ENCODE measurements around the gene GRIP2.

The GRIP2 gene

DNA sequence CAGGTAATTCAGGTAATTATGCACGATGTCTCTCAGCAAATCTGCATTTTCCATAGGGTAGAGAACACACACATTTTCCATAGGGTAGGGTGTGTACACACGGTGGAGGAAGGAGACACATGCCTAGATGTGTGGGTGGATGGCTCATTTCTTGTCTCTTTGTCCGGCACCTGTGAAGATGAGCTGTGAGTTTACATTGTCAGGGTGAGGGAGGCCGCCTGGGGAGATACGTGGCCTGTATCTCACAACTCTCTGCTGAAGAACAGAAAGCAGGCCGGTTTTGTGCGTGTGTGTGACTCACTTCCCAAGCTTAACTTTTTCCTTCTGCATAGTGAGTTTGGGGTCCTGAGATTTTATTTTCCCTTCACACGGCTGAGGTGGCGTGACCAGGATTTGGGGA, 77.4 kb downstream of the GRIP2 start:
- Histone ChIP-seq H3K4me3 (ENCODE audit: low read depth in 1 of 2, low read length in 2 of 2) (no peak overlapping the region), H3K9ac (ENCODE audit: low read depth in 1 of 2, low read length in 2 of 2) (no peak overlapping the region), H3K9me3 (ENCODE audit: control insufficient read depth in 1 of 2, low read length in 2 of 2) (no peaks in the 10 kb centered on the region), H3K27ac (ENCODE audit: low read depth, low read length) (no peak overlapping the region), H3K36me3 (ENCODE audit: control insufficient read depth in 1 of 2, insufficient read depth in 2 of 2, low read length in 2 of 2) (peaks cover 15 to 80% of the 10 kb centered on the region in 2 donors), H3K27me3 (ENCODE audit: control insufficient read depth in 1 of 2, insufficient read depth in 2 of 2, low read length in 2 of 2) (no peaks in the 10 kb centered on the region), H3K4me1 (ENCODE audit: control insufficient read depth in 1 of 2, insufficient read depth in 2 of 2, low read length in 2 of 2) (peaks cover 9 to 12% of the 10 kb centered on the region in 2 donors)

- no peak overlapping the region for H3K4me3 ChIP-seq (ENCODE audit: low read depth in 1 of 2, low read length in 2 of 2)
- H3K9me3 ChIP-seq (ENCODE audit: control insufficient read depth in 1 of 2, low read length in 2 of 2), result no peaks in the 10 kb centered on the region
- peaks cover 13 to 75% of the 10 kb centered on the region in 2 donors for H3K36me3 ChIP-seq (ENCODE audit: control insufficient read depth in 1 of 2, insufficient read depth in 2 of 2, low read length in 2 of 2)
- H3K27ac ChIP-seq (ENCODE audit: low read depth, low read length), result no peak overlapping the region
- no peak overlapping the region for H3K9ac ChIP-seq (ENCODE audit: low read depth in 1 of 2, low read length in 2 of 2)
- no peaks in the 10 kb centered on the region for H3K27me3 ChIP-seq (ENCODE audit: control insufficient read depth in 1 of 2, insufficient read depth in 2 of 2, low read length in 2 of 2)
- peaks cover 9 to 14% of the 10 kb centered on the region in 2 donors for H3K4me1 ChIP-seq (ENCODE audit: control insufficient read depth in 1 of 2, insufficient read depth in 2 of 2, low read length in 2 of 2)
Measured at GRCh38 chr3:14461748-14462324, 78.3 kb downstream of the GRIP2 start.

- Histone ChIP-seq H3K27me3 (ENCODE audit: control insufficient read depth in 1 of 2, insufficient read depth in 2 of 2, low read length in 2 of 2) (no peaks in the 10 kb centered on the region), H3K9me3 (ENCODE audit: control insufficient read depth in 1 of 2, low read length in 2 of 2) (no peaks in the 10 kb centered on the region), H3K36me3 (ENCODE audit: control insufficient read depth in 1 of 2, insufficient read depth in 2 of 2, low read length in 2 of 2) (peaks cover 8 to 73% of the 10 kb centered on the region in 2 donors), H3K4me1 (ENCODE audit: control insufficient read depth in 1 of 2, insufficient read depth in 2 of 2, low read length in 2 of 2) (peaks cover 9 to 14% of the 10 kb centered on the region in 2 donors), H3K9ac (ENCODE audit: low read depth in 1 of 2, low read length in 2 of 2) (no peak overlapping the region), H3K4me3 (ENCODE audit: low read depth in 1 of 2, low read length in 2 of 2) (no peak overlapping the region), H3K27ac (ENCODE audit: low read depth, low read length) (no peak overlapping the region)
Measured at GRCh38 chr3:14461006-14461747, 79.0 kb downstream of the GRIP2 start.

DNA sequence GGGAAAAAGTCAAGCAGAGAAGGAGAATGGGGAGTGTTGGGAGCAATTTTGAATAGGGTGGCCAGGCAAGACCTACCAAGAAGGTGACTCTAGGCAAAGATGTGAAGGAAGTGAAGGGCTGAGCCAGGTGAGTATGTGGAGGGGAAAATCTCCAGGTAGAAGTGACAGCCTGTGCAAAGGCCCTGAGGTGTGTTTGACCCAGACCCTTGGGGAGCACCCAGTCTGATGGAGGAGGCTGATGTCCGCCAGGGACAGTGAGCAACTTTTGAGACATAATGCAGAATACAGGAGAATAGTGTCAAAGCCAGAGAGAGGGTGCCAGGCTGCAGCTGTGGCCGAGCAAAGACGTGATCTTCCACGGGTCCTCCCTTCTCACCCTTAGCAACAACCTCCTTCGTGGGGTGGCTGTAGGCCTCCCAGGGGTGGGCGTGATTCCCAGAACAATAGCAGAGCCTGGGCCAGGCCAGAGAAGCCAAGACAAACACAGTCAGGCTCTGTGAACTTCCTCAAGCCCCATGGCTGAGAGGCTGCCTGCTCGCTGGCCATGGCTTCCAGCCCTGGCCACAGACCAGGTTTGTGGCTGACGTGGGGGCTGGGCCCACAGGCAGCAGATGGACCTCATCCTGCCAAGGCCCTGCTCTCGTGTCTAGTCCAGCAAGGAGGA, 79.7 kb downstream of the GRIP2 start:
- peaks cover 8 to 75% of the 10 kb centered on the region in 2 donors for H3K36me3 ChIP-seq (ENCODE audit: control insufficient read depth in 1 of 2, insufficient read depth in 2 of 2, low read length in 2 of 2)

GRCh38 chr3:14459787-14460186, 80.4 kb downstream of the GRIP2 start:
- Histone ChIP-seq H3K27me3 (ENCODE audit: control insufficient read depth in 1 of 2, insufficient read depth in 2 of 2, low read length in 2 of 2) (no peaks in the 10 kb centered on the region), H3K36me3 (ENCODE audit: control insufficient read depth in 1 of 2, insufficient read depth in 2 of 2, low read length in 2 of 2) (peaks cover 3 to 75% of the 10 kb centered on the region in 2 donors)

More for the DNA sequence above, 79.7 kb downstream of the GRIP2 start:
- Histone ChIP-seq H3K9ac (ENCODE audit: low read depth in 1 of 2, low read length in 2 of 2) (no peak overlapping the region), H3K9me3 (ENCODE audit: control insufficient read depth in 1 of 2, low read length in 2 of 2) (no peaks in the 10 kb centered on the region), H3K27me3 (ENCODE audit: control insufficient read depth in 1 of 2, insufficient read depth in 2 of 2, low read length in 2 of 2) (no peaks in the 10 kb centered on the region), H3K4me1 (ENCODE audit: control insufficient read depth in 1 of 2, insufficient read depth in 2 of 2, low read length in 2 of 2) (peaks cover 9 to 14% of the 10 kb centered on the region in 2 donors), H3K27ac (ENCODE audit: low read depth, low read length) (no peak overlapping the region), H3K4me3 (ENCODE audit: low read depth in 1 of 2, low read length in 2 of 2) (no peak overlapping the region)

DNA sequence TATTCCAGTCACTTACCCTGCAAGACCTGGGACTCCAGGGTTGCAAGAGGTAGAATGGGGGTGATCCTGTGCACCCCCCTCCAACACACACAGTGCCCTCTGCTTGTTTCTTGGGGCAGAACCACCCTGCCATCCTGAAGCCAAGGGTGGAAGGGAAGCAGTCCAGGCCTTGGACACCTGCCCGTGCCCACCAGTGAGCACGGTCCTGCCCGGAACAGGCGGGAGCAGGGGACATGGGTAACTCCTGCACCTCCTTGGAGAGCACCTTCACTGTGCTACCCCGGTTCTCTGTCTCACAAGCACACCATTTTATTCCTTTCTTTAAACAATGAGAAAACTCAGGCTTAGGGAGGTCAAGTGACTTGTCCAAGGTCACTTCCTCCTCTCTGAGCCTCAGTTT, 80.8 kb downstream of the GRIP2 start:
- Histone ChIP-seq H3K9ac (ENCODE audit: low read depth in 1 of 2, low read length in 2 of 2) (no peak overlapping the region), H3K27ac (ENCODE audit: low read depth, low read length) (no peak overlapping the region), H3K4me3 (ENCODE audit: low read depth in 1 of 2, low read length in 2 of 2) (no peak overlapping the region), H3K9me3 (ENCODE audit: control insufficient read depth in 1 of 2, low read length in 2 of 2) (no peaks in the 10 kb centered on the region), H3K36me3 (ENCODE audit: control insufficient read depth in 1 of 2, insufficient read depth in 2 of 2, low read length in 2 of 2) (peaks cover 0 to 73% of the 10 kb centered on the region in 2 donors), H3K4me1 (ENCODE audit: control insufficient read depth in 1 of 2, insufficient read depth in 2 of 2, low read length in 2 of 2) (peaks cover 9 to 17% of the 10 kb centered on the region in 2 donors), H3K27me3 (ENCODE audit: control insufficient read depth in 1 of 2, insufficient read depth in 2 of 2, low read length in 2 of 2) (no peaks in the 10 kb centered on the region)

More at GRCh38 chr3:14459787-14460186, 80.4 kb downstream of the GRIP2 start:
- Histone ChIP-seq H3K9me3 (ENCODE audit: control insufficient read depth in 1 of 2, low read length in 2 of 2) (no peaks in the 10 kb centered on the region), H3K4me3 (ENCODE audit: low read depth in 1 of 2, low read length in 2 of 2) (no peak overlapping the region), H3K9ac (ENCODE audit: low read depth in 1 of 2, low read length in 2 of 2) (no peak overlapping the region), H3K27ac (ENCODE audit: low read depth, low read length) (no peak overlapping the region), H3K4me1 (ENCODE audit: control insufficient read depth in 1 of 2, insufficient read depth in 2 of 2, low read length in 2 of 2) (peaks cover 9 to 15% of the 10 kb centered on the region in 2 donors)

GRCh38 chr3:14458434-14459275, 81.5 kb downstream of the GRIP2 start:
- H3K4me1 ChIP-seq (ENCODE audit: control insufficient read depth in 1 of 2, insufficient read depth in 2 of 2, low read length in 2 of 2), result peaks cover 14 to 23% of the 10 kb centered on the region in 2 donors
- H3K4me3 ChIP-seq (ENCODE audit: low read depth in 1 of 2, low read length in 2 of 2), result no peak overlapping the region
- no peak overlapping the region for H3K27ac ChIP-seq (ENCODE audit: low read depth, low read length)
- no peak overlapping the region for H3K9ac ChIP-seq (ENCODE audit: low read depth in 1 of 2, low read length in 2 of 2)
- no peaks in the 10 kb centered on the region for H3K27me3 ChIP-seq (ENCODE audit: control insufficient read depth in 1 of 2, insufficient read depth in 2 of 2, low read length in 2 of 2)
- no peaks in the 10 kb centered on the region for H3K9me3 ChIP-seq (ENCODE audit: control insufficient read depth in 1 of 2, low read length in 2 of 2)
- peaks cover 0 to 66% of the 10 kb centered on the region in 2 donors for H3K36me3 ChIP-seq (ENCODE audit: control insufficient read depth in 1 of 2, insufficient read depth in 2 of 2, low read length in 2 of 2)

DNA sequence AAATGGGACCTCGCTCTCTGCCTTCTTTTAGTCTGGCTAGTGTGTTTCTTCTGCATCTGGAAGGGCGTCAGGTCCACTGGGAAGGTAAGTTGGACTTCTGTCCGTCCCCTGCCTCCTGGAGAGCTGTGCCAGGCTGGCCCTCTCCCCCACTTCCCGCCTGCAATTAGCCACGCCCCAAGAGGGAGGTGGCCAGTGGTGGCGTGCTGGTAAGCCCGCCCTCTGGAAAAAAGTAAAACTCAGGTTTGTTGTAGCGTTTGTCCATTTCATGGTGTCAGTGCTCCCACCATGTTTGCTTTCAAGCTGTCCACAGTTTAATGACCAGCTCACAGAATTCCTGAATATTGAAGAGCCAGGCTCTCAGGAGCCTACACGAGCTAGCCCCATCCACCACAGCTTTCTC, 82.1 kb downstream of the GRIP2 start:
- H3K4me1 ChIP-seq (ENCODE audit: control insufficient read depth in 1 of 2, insufficient read depth in 2 of 2, low read length in 2 of 2), result peaks cover 19 to 29% of the 10 kb centered on the region in 2 donors
- no peak overlapping the region for H3K27ac ChIP-seq (ENCODE audit: low read depth, low read length)
- H3K9me3 ChIP-seq (ENCODE audit: control insufficient read depth in 1 of 2, low read length in 2 of 2), result no peaks in the 10 kb centered on the region
- H3K4me3 ChIP-seq (ENCODE audit: low read depth in 1 of 2, low read length in 2 of 2), result no peak overlapping the region
- peaks cover 0 to 61% of the 10 kb centered on the region in 2 donors for H3K36me3 ChIP-seq (ENCODE audit: control insufficient read depth in 1 of 2, insufficient read depth in 2 of 2, low read length in 2 of 2)
- no peaks in the 10 kb centered on the region for H3K27me3 ChIP-seq (ENCODE audit: control insufficient read depth in 1 of 2, insufficient read depth in 2 of 2, low read length in 2 of 2)
- H3K9ac ChIP-seq (ENCODE audit: low read depth in 1 of 2, low read length in 2 of 2), result no peak overlapping the region

DNA sequence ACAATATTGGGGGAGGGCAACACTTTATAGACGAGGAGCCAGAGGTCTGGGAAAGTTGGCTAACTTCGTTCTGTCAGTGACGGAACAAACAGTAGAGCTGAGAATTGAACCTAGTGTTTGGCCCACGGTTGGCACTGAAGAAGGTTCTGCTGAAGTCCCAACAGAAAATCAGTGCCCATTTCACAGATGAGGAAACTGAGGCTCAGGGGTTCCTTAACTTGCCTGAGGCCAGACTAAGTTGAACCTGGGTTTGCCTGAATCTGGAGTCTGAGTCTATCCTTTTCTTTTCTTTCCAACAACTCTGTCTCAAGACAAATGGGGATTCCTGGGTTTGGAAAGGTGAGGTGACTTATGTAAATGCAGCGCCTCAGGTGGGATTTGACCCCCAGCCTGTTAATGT, 82.7 kb downstream of the GRIP2 start:
- Histone ChIP-seq H3K27ac (ENCODE audit: low read depth, low read length) (no peak overlapping the region), H3K9ac (ENCODE audit: low read depth in 1 of 2, low read length in 2 of 2) (no peak overlapping the region), H3K4me1 (ENCODE audit: control insufficient read depth in 1 of 2, insufficient read depth in 2 of 2, low read length in 2 of 2) (peaks cover 22 to 34% of the 10 kb centered on the region in 2 donors)

More for the DNA sequence above, 82.7 kb downstream of the GRIP2 start:
- Histone ChIP-seq H3K4me3 (ENCODE audit: low read depth in 1 of 2, low read length in 2 of 2) (no peak overlapping the region), H3K36me3 (ENCODE audit: control insufficient read depth in 1 of 2, insufficient read depth in 2 of 2, low read length in 2 of 2) (peaks cover 0 to 56% of the 10 kb centered on the region in 2 donors), H3K9me3 (ENCODE audit: control insufficient read depth in 1 of 2, low read length in 2 of 2) (no peaks in the 10 kb centered on the region), H3K27me3 (ENCODE audit: control insufficient read depth in 1 of 2, insufficient read depth in 2 of 2, low read length in 2 of 2) (no peaks in the 10 kb centered on the region)

Data from duodenal mucosa (tissue), 2 donors.